GM23338 (cell line): ENCODE data around the gene OTC. TPM values are rescaled to one million over a fixed set of nuclear protein-coding genes. Genes with fewer than 3 reads are reported as not detected.

Source experiments
- ATAC-seq: fragments of 200-7000 bp; cut with Tn5 transposase; 3 replicates; pipeline ENCODE4 v1.9.1; 2020
- DNase-seq: peaks from one replicate; pipeline ENCODE4 v3.0.0-alpha.2; 2015; ENCODE audit warnings: low spot score
- H2AFZ ChIP-seq: fragments of 200-600 bp; sonication (generic); 2 replicates; pipeline ENCODE4 v1.8.0; 2016; ENCODE audit warnings: antibody characterized with exemption, mild to moderate bottlenecking, moderate library complexity
- H3F3A ChIP-seq: fragments of 200-600 bp; sonication (generic); replicated peaks from 2 replicates; pipeline ENCODE4 v1.8.0; 2017; ENCODE audit warnings: antibody characterized with exemption, mixed run types, low read depth
- H3K27ac ChIP-seq: fragments of 200-600 bp; sonication (generic); 2 replicates; pipeline ENCODE4 v1.6.1; 2016; ENCODE audit warnings: low read depth
- H3K27me3 ChIP-seq: fragments of 200-600 bp; sonication (generic); 2 replicates; pipeline ENCODE4 v1.8.0; 2016; ENCODE audit warnings: mild to moderate bottlenecking, mixed run types, moderate library complexity; ENCODE audit not compliant: insufficient read depth
- H3K36me3 ChIP-seq: fragments of 200-600 bp; sonication (generic); 2 replicates; pipeline ENCODE4 v1.8.0; 2016; ENCODE audit warnings: mild to moderate bottlenecking; ENCODE audit not compliant: insufficient read depth
- H3K4me1 ChIP-seq: fragments of 200-600 bp; sonication (generic); 2 replicates; pipeline ENCODE4 v1.8.0; 2016; ENCODE audit warnings: mild to moderate bottlenecking, moderate library complexity; ENCODE audit not compliant: insufficient read depth
- H3K4me2 ChIP-seq: fragments of 200-600 bp; sonication (generic); 2 replicates; pipeline ENCODE4 v1.7.1; 2017; ENCODE audit warnings: mixed run types
- H3K4me3 ChIP-seq: fragments of 200-600 bp; sonication (generic); 2 replicates; pipeline ENCODE4 v1.6.1; 2016; ENCODE audit warnings: mixed run types
- H3K79me2 ChIP-seq: fragments of 200-600 bp; sonication (generic); replicated peaks from 2 replicates; pipeline ENCODE4 v1.8.0; 2017; ENCODE audit warnings: mild to moderate bottlenecking; ENCODE audit not compliant: insufficient read depth
- H3K9me2 ChIP-seq: fragments of 200-600 bp; sonication (generic); 2 replicates; pipeline ENCODE4 v1.8.0; 2017; ENCODE audit not compliant: insufficient read depth
- H4K20me1 ChIP-seq: fragments of 200-600 bp; sonication (generic); replicated peaks from 2 replicates; pipeline ENCODE4 v1.8.0; 2017; ENCODE audit warnings: mild to moderate bottlenecking; ENCODE audit not compliant: insufficient read depth
- H3K27ac Mint-ChIP-seq: 2 replicates; pipeline ENCODE4 v1.8.0; 2020; ENCODE audit warnings: inconsistent platforms, mild to moderate bottlenecking, moderate library complexity, mixed read lengths
- H3K27me3 Mint-ChIP-seq: 3 replicates; pipeline ENCODE4 v1.8.0; 2022; ENCODE audit warnings: low read depth, mild to moderate bottlenecking, moderate library complexity, mixed read lengths, inconsistent platforms; ENCODE audit not compliant: insufficient read depth, poor library complexity
- H3K36me3 Mint-ChIP-seq: 3 replicates; pipeline ENCODE4 v1.8.0; 2021; ENCODE audit warnings: low read depth, mild to moderate bottlenecking, inconsistent platforms, moderate library complexity, mixed read lengths
- H3K4me1 Mint-ChIP-seq: 3 replicates; pipeline ENCODE4 v1.8.0; 2020; ENCODE audit warnings: mild to moderate bottlenecking, inconsistent platforms, mixed read lengths
- H3K4me3 Mint-ChIP-seq: 3 replicates; pipeline ENCODE4 v1.8.0; 2021; ENCODE audit warnings: moderate library complexity, mild to moderate bottlenecking, inconsistent platforms, mixed read lengths
- H3K9me3 Mint-ChIP-seq: 3 replicates; pipeline ENCODE4 v1.8.0; 2020; ENCODE audit warnings: moderate library complexity, mild to moderate bottlenecking, inconsistent platforms, mixed read lengths
- CREB1 ChIP-seq: fragments of 250-450 bp; sonication (Bioruptor Pico); IDR thresholded peaks from 2 replicates; pipeline ENCODE4 v1.5.0; 2020; ENCODE audit warnings: low read depth, mild to moderate bottlenecking, moderate library complexity
- ETS1 ChIP-seq: IDR thresholded peaks from 2 replicates; pipeline ENCODE4 v1.6.1; 2016; ENCODE audit warnings: antibody characterized with exemption
- EZH2 ChIP-seq: fragments of 200-600 bp; sonication (generic); IDR thresholded peaks from one replicate; pipeline ENCODE4 v1.8.0; 2017; ENCODE audit warnings: antibody characterized with exemption, mild to moderate bottlenecking, low read depth; ENCODE audit not compliant: unreplicated experiment
- EZH2phosphoT487 ChIP-seq: fragments of 200-600 bp; sonication (generic); IDR thresholded peaks from one replicate; pipeline ENCODE4 v1.8.1; 2018; ENCODE audit warnings: antibody characterized with exemption; ENCODE audit not compliant: unreplicated experiment
- JUNB ChIP-seq: IDR thresholded peaks from one replicate; pipeline ENCODE4 v1.6.1; 2016; ENCODE audit warnings: antibody characterized with exemption; ENCODE audit not compliant: unreplicated experiment
- NANOG ChIP-seq: IDR thresholded peaks from 2 replicates; pipeline ENCODE4 v1.6.1; 2016; ENCODE audit warnings: antibody characterized with exemption, borderline replicate concordance
- POLR2AphosphoS5 ChIP-seq: IDR thresholded peaks from 2 replicates; pipeline ENCODE4 v1.6.1; 2016; ENCODE audit warnings: antibody characterized with exemption, low read depth
- STAT1 ChIP-seq: IDR thresholded peaks from one replicate; pipeline ENCODE4 v1.6.1; 2016; ENCODE audit warnings: antibody characterized with exemption; ENCODE audit not compliant: unreplicated experiment
- ZNF114 ChIP-seq: fragments of 250-450 bp; sonication (Bioruptor Pico); IDR thresholded peaks from 2 replicates; pipeline ENCODE4 v1.5.0; 2020; ENCODE audit warnings: mild to moderate bottlenecking, moderate library complexity
- ZNF331 ChIP-seq: fragments of 250-450 bp; sonication (Bioruptor Pico); IDR thresholded peaks from 2 replicates; pipeline ENCODE4 v1.5.0; 2020; ENCODE audit warnings: low read depth, mild to moderate bottlenecking, moderate library complexity
- polyA plus RNA-seq: library from polyadenylated mRNA; unstranded; fragments of >200 nt; fragmentation: Nextera tagmentation; extraction: Ambion mirVana; gene quantifications from 2 replicates; pipeline ENCODE4 v1.2.1, GENCODE V29; 2016
- total RNA-seq: library from RNA; depleted of rRNA; stranded (reverse); fragments of >200 nt; shearing (Covaris generic); gene quantifications from 2 replicates; pipeline ENCODE4 v1.2.3, GENCODE V29; 2014
- TF ChIP-seq, protein P1 (sequence below): fragments of 250-450 bp; sonication (Bioruptor Pico); IDR thresholded peaks from 2 replicates; pipeline ENCODE4 v1.5.0; 2020; ENCODE audit warnings: mild to moderate bottlenecking, moderate library complexity
- TF ChIP-seq, protein P2 (sequence below), 2 experiments: fragments of 200-600 bp in 1 of 2; sonication (generic) in 1 of 2; conservative IDR thresholded peaks; 2 replicates each; pipeline versions ENCODE4 v1.5.1 to v1.6.1; 2016 to 2017; ENCODE audit warnings: antibody characterized with exemption in 2 of 2, low read depth in 2 of 2, mild to moderate bottlenecking in 2 of 2, moderate library complexity in 1 of 2
- TF ChIP-seq, protein P3 (sequence below): IDR thresholded peaks from one replicate; pipeline ENCODE4 v1.6.1; 2018; ENCODE audit warnings: antibody characterized with exemption; ENCODE audit not compliant: unreplicated experiment

The OTC gene
- total and polyA plus RNA-seq, 2 experiments from 2014 or later = not detected

DNA sequence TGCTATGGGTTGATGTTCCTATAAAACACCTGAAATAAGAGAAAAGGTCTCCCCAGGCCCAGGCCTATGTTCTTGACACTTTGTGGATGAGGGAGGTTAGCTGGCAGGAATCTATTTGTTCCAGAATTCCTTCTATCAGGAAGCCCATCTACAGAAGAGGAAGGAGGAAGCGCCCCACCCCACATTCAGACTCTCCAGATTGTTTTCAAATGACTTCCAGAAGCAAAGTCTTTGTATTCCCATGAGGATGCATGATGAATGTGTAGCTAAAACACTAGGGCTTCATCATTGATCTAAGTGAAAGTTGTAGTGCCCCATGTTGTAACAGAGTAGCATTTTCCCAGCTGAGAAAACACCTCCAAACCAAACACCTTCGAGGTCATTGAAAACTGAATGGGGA, 16.4 kb downstream of the OTC start:
- H2AFZ ChIP-seq = no peak overlapping the region
- no peaks in the 10 kb centered on the region for H3K4me1 Mint-ChIP-seq
- H3K9me3 Mint-ChIP-seq = no peaks in the 10 kb centered on the region
- H3F3A ChIP-seq = no peaks in the 10 kb centered on the region
- no peaks in the 10 kb centered on the region for H4K20me1 ChIP-seq
- no peaks in the 10 kb centered on the region for H3K27me3 Mint-ChIP-seq
- no peaks in the 10 kb centered on the region for H3K9me2 ChIP-seq
- H3K27ac ChIP-seq = no peak overlapping the region
- TF ChIP-seq, protein P1, sequence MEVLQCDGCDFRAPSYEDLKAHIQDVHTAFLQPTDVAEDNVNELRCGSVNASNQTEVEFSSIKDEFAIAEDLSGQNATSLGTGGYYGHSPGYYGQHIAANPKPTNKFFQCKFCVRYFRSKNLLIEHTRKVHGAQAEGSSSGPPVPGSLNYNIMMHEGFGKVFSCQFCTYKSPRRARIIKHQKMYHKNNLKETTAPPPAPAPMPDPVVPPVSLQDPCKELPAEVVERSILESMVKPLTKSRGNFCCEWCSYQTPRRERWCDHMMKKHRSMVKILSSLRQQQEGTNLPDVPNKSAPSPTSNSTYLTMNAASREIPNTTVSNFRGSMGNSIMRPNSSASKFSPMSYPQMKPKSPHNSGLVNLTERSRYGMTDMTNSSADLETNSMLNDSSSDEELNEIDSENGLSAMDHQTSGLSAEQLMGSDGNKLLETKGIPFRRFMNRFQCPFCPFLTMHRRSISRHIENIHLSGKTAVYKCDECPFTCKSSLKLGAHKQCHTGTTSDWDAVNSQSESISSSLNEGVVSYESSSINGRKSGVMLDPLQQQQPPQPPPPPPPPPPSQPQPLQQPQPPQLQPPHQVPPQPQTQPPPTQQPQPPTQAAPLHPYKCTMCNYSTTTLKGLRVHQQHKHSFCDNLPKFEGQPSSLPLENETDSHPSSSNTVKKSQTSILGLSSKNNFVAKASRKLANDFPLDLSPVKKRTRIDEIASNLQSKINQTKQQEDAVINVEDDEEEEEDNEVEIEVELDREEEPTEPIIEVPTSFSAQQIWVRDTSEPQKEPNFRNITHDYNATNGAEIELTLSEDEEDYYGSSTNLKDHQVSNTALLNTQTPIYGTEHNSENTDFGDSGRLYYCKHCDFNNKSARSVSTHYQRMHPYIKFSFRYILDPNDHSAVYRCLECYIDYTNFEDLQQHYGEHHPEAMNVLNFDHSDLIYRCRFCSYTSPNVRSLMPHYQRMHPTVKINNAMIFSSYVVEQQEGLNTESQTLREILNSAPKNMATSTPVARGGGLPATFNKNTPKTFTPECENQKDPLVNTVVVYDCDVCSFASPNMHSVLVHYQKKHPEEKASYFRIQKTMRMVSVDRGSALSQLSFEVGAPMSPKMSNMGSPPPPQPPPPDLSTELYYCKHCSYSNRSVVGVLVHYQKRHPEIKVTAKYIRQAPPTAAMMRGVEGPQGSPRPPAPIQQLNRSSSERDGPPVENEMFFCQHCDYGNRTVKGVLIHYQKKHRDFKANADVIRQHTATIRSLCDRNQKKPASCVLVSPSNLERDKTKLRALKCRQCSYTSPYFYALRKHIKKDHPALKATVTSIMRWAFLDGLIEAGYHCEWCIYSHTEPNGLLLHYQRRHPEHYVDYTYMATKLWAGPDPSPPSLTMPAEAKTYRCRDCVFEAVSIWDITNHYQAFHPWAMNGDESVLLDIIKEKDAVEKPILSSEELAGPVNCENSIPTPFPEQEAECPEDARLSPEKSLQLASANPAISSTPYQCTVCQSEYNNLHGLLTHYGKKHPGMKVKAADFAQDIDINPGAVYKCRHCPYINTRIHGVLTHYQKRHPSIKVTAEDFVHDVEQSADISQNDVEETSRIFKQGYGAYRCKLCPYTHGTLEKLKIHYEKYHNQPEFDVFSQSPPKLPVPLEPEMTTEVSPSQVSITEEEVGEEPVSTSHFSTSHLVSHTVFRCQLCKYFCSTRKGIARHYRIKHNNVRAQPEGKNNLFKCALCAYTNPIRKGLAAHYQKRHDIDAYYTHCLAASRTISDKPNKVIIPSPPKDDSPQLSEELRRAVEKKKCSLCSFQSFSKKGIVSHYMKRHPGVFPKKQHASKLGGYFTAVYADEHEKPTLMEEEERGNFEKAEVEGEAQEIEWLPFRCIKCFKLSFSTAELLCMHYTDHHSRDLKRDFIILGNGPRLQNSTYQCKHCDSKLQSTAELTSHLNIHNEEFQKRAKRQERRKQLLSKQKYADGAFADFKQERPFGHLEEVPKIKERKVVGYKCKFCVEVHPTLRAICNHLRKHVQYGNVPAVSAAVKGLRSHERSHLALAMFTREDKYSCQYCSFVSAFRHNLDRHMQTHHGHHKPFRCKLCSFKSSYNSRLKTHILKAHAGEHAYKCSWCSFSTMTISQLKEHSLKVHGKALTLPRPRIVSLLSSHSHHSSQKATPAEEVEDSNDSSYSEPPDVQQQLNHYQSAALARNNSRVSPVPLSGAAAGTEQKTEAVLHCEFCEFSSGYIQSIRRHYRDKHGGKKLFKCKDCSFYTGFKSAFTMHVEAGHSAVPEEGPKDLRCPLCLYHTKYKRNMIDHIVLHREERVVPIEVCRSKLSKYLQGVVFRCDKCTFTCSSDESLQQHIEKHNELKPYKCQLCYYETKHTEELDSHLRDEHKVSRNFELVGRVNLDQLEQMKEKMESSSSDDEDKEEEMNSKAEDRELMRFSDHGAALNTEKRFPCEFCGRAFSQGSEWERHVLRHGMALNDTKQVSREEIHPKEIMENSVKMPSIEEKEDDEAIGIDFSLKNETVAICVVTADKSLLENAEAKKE (CRISPR knock-in tag) = no peak
- no peak for TF ChIP-seq POLR2AphosphoS5
- no peak for TF ChIP-seq STAT1
- no peak for TF ChIP-seq ETS1
- TF ChIP-seq ZNF331 = no peak
- no peak for TF ChIP-seq CREB1 (CRISPR knock-in tag)
- no peak for TF ChIP-seq EZH2
- no peak for TF ChIP-seq JUNB
- TF ChIP-seq EZH2phosphoT487 = no peak
- TF ChIP-seq, protein P2, sequence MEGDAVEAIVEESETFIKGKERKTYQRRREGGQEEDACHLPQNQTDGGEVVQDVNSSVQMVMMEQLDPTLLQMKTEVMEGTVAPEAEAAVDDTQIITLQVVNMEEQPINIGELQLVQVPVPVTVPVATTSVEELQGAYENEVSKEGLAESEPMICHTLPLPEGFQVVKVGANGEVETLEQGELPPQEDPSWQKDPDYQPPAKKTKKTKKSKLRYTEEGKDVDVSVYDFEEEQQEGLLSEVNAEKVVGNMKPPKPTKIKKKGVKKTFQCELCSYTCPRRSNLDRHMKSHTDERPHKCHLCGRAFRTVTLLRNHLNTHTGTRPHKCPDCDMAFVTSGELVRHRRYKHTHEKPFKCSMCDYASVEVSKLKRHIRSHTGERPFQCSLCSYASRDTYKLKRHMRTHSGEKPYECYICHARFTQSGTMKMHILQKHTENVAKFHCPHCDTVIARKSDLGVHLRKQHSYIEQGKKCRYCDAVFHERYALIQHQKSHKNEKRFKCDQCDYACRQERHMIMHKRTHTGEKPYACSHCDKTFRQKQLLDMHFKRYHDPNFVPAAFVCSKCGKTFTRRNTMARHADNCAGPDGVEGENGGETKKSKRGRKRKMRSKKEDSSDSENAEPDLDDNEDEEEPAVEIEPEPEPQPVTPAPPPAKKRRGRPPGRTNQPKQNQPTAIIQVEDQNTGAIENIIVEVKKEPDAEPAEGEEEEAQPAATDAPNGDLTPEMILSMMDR (conservative IDR thresholded peaks at IDR 0.05; ENCODE audit: low read depth in 2 of 2) = no peak
- TF ChIP-seq NANOG = no peak
- TF ChIP-seq, protein P3, sequence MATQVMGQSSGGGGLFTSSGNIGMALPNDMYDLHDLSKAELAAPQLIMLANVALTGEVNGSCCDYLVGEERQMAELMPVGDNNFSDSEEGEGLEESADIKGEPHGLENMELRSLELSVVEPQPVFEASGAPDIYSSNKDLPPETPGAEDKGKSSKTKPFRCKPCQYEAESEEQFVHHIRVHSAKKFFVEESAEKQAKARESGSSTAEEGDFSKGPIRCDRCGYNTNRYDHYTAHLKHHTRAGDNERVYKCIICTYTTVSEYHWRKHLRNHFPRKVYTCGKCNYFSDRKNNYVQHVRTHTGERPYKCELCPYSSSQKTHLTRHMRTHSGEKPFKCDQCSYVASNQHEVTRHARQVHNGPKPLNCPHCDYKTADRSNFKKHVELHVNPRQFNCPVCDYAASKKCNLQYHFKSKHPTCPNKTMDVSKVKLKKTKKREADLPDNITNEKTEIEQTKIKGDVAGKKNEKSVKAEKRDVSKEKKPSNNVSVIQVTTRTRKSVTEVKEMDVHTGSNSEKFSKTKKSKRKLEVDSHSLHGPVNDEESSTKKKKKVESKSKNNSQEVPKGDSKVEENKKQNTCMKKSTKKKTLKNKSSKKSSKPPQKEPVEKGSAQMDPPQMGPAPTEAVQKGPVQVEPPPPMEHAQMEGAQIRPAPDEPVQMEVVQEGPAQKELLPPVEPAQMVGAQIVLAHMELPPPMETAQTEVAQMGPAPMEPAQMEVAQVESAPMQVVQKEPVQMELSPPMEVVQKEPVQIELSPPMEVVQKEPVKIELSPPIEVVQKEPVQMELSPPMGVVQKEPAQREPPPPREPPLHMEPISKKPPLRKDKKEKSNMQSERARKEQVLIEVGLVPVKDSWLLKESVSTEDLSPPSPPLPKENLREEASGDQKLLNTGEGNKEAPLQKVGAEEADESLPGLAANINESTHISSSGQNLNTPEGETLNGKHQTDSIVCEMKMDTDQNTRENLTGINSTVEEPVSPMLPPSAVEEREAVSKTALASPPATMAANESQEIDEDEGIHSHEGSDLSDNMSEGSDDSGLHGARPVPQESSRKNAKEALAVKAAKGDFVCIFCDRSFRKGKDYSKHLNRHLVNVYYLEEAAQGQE = no peak
- no peak for TF ChIP-seq ZNF114
- no peak overlapping the region for H3K27ac Mint-ChIP-seq
- no peak overlapping the region for H3K4me3 Mint-ChIP-seq
- H3K27me3 ChIP-seq = no peaks in the 10 kb centered on the region
- no peaks in the 10 kb centered on the region for H3K79me2 ChIP-seq
- ATAC-seq (no peak), DNase-seq (no peak)
- H3K4me3 ChIP-seq = no peak overlapping the region
- no peaks in the 10 kb centered on the region for H3K36me3 ChIP-seq
- no peaks in the 10 kb centered on the region for H3K36me3 Mint-ChIP-seq
- no peaks in the 10 kb centered on the region for H3K4me1 ChIP-seq
- H3K4me2 ChIP-seq = no peak overlapping the region
